GM18907 (cell line): ENCODE data around the gene FAM131A.

ENCODE experiments used
- ATAC-seq: cut with Tn5 transposase; IDR thresholded peaks from one replicate; pipeline ENCODE4 v1.9.1; 2021; ENCODE audit warnings: mild to moderate bottlenecking, moderate library complexity; ENCODE audit not compliant: unreplicated experiment

FAM131A gene

GRCh38 chr3:184373422-184373821 is 36.0 kb downstream of the FAM131A start:
- ATAC-seq, result no peak

DNA sequence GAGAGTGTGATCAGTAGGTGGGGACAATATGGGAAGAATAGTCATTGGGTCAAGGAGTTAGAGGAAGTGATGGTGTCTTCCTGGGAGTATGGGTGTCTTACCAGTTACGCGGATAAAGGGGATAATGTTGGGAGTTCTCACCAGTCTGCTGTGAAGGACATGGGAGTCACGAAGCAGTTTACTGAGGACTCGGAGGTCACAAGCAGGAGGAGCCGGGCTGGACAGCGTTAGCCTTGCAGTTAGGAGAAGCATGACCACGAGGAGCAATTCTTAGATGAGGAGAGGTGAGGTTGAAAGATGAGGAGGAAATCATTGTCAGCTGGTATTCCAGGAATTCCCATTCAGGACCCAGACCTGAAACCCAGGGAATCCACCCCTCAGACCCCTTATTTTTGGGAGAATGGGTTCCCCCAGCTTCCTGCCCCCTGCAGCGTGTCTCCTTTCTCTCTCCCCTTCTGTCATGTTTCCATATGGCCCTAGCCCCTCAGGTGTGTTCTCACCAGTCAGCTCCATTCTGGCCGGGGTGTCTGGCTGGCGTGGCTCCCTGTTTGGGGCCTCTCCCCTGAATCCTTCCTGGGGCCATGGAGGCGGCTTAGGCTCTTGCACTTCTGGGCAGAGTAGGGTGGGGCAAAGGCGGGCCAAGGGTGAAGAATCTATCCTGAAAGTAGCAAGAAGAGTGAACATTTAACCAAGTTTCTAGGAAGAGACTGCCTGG is 38.5 kb downstream of the FAM131A start:
- no peak for ATAC-seq

DNA sequence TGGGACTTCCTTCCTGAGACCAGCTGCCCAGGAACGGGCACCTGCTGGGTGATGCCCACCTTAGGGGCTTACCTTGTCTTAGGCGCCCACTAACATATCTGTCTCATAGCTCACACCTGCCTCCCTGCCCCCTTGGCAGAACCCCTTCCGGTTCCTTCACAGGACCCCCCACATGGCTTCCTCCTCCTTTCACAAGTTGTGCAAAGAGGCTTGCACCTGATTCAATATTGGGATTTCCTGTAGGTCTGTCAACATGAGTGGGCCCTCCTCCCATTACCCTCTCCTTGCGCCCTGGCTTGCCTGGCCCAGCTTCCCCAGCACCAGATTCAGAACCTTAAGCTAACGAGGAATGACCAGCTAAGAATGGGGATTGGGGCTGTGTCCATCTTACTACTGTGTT is 40.0 kb downstream of the FAM131A start:
- no peak for ATAC-seq

DNA sequence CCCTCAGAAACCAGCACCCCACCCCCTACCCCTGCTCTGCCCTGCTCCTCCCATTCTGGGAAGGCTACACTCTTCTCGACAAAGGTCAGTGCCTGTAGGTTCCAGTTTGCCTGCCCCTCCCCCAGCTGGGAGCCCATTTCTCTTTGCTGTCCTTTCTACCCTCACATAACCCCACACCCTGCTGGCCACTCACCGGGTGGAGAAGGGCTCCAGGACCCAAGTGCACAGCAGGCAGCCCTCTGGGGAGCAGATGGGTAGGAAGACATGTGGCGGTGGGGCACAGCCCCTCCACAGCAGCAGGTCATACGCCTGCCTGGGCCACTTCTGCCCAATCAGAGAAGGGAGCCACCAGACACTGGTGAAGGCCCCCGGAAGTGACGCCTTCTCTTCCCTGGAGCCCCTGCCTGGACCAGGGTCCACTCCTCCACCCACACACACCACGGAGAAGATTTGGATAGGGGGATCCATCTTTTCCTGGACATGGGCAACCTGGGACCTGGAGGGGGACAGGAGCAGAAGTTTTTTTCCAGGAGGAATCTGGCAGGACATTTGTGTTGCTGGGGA is 40.6 kb downstream of the FAM131A start, which contains the start of gene THPO:
Gene THPO (minus strand): TSS at position 326 of the 564 bp plus-strand sequence. CDS start 1,948 bp downstream, outside the sequence.
- no peak for ATAC-seq

DNA sequence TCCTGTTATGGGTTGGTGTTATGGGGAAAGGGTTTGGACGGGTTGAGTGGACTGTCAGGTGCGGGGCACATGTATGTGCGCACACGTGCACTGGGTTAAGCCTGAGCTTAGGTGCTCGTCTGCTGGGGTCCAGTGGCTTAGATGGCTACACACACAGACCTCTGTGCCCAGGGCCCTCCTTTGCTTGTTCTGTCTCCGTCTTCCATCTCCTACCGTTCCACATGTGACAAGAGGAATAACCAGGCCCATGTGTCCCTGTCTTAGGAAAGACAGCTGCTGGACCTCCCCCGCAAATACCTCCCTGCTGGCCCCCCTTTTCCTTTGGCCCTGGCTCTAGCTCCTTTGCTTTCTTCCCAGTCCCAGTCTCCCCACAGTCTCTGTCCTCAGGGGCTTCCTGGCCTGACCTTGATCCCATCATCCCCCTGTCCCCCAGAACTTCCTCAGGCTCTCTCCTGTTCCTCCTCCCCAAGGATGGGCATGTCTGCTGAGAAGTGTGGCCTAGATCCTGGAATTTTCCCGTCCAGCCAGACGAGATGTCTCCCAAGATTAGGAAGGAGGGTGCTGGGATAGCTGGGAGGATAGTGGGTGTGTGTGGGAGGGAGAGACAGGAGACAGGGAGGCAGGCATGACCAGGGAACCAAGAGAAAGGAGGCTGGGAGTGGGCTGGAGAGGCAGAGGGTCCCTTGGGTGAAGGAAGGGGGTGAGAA is 41.4 kb downstream of the FAM131A start:
- no peak for ATAC-seq

DNA sequence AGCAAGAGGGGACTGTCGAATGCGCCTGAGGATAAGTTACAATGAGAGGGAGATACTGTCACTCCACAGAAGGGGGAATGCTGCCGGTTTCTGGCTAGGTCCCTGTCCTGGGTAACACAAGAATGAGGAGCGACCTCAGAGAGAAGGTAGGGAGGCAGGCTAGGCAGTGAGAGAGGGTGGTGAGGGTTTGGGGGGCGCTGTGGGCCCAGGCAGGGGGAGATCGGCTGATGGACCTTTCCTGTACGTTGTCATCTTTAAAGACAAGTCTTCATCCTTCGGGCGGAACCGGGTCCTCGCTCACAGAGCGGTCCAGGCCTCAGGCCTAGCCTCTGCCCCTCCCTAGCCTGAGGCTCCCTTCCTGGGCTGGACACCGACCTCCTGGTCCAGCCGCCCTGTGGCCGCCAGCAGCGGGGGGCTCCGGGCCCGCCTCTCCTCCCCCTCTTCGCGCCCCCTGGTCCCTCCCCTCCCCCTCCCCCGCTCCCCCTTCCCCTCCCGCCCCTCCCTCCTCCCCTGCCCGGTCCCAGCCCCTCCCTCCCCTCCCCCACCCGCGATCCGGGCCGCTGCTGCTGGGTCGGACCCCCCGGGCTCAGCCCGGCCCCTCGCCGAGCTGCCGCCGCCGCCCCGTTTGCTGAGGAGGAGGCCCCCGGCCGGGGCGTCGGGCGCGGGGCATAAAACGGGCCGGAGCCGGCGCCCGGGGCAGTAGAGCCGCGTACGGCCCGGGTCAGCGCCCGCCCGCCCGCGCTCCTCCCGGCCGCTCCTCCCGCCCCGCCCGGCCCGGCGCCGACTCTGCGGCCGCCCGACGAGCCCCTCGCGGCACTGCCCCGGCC is 42.2 kb downstream of the FAM131A start, which contains the start of gene CHRD:
Gene CHRD (plus strand): TSS at position 697 of the 827 bp plus-strand sequence. CDS start 265 bp downstream, outside the sequence.
- ATAC-seq, result no peak

DNA sequence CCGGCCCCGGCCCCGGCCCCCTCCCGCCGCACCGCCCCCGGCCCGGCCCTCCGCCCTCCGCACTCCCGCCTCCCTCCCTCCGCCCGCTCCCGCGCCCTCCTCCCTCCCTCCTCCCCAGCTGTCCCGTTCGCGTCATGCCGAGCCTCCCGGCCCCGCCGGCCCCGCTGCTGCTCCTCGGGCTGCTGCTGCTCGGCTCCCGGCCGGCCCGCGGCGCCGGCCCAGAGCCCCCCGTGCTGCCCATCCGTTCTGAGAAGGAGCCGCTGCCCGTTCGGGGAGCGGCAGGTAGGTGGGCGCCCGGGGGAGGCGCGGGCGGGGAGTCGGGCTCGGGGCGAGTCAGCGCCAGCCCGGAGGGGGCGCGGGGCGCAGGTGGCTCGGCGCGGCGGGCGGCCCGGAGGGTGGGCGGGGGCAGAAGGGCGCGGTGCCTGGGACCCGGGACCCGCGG is 42.8 kb downstream of the FAM131A start:
- no peak for ATAC-seq

GRCh38 chr3:184380627-184381260 is 43.3 kb downstream of the FAM131A start:
- ATAC-seq, result no peak

DNA sequence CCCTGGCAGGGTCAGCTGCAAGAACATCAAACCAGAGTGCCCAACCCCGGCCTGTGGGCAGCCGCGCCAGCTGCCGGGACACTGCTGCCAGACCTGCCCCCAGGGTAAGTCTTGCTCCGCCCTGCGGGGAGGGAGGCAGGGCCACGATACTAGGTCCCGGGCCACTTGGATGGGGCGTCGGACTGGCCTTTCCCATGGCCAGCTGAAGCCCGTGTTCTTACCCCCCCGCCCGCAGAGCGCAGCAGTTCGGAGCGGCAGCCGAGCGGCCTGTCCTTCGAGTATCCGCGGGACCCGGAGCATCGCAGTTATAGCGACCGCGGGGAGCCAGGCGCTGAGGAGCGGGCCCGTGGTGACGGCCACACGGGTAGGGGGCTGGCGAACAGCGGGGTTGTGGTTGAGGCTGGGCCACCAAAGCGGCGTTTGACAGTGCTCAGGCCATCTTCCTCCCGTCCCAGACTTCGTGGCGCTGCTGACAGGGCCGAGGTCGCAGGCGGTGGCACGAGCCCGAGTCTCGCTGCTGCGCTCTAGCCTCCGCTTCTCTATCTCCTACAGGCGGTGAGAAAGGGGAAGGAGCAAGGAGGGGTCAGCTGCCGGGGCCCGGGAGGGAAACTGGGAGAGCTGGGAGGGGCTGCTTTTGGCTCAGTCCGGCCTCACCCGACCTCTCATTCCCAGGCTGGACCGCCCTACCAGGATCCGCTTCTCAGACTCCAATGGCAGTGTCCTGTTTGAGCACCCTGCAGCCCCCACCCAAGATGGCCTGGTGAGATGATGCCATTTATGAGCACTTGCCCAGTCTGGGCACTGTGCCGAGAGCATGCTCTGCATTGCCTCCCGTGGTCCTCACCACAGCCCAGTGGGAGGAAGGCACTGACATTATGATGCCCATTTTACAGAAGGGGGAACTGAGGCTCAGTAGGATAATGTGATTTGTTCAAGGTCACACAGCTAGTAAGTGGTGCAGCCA is 44.1 kb downstream of the FAM131A start:
- ATAC-seq, result no peak

DNA sequence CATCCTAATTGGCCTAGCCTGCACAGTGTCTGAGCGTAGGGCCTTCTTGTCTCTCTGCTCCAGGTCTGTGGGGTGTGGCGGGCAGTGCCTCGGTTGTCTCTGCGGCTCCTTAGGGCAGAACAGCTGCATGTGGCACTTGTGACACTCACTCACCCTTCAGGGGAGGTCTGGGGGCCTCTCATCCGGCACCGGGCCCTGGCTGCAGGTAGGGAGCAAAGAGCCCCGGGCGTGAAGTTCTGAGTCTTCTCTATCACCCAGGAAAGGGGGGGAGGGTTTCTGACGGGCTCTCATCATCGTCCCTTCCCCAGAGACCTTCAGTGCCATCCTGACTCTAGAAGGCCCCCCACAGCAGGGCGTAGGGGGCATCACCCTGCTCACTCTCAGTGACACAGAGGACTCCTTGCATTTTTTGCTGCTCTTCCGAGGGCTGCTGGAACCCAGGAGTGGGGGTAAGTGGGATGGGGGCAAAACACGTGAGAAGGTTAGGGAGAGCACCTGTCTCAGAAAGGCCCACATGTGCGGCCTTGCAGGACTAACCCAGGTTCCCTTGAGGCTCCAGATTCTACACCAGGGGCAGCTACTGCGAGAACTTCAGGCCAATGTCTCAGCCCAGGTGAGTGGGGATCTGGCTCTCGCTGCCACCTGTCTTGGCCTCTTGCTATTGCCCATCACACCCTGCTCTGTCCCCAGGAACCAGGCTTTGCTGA is 45.1 kb downstream of the FAM131A start:
- ATAC-seq, result no peak

GRCh38 chr3:184383033-184383740 is 45.8 kb downstream of the FAM131A start:
- ATAC-seq, result no peak

GRCh38 chr3:184384342-184384741 is 46.9 kb downstream of the FAM131A start:
- ATAC-seq, result no peak

- no peak for ATAC-seq
Measured at GRCh38 chr3:184384856-184385422, 47.5 kb downstream of the FAM131A start.

- no peak for ATAC-seq
Measured at GRCh38 chr3:184386047-184386806, 48.8 kb downstream of the FAM131A start.

GRCh38 chr3:184387174-184387714 is 49.8 kb downstream of the FAM131A start:
- no peak for ATAC-seq

GRCh38 chr3:184388164-184388935 is 51.0 kb downstream of the FAM131A start:
- no peak for ATAC-seq
